Measurements from ENCODE around the gene ATAD5.

DNA sequence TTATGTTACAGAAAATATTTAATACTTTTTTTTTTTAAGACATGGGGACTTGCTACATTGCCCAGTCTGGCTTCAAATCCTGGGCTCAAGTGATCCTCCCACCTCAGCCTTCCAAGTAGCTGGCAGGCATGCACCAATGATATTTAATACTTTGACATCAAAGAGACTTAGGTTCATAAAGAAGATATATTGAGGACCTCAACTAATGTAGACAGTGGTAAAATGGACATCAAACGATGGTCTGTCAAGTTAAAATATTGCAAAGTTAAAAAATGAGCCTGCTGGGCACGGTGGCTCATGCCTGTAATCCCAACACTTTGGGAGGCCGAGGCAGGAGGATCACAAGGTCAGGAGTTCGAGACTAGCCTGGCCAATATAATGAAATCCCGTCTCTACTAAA lies 65.5 kb downstream of the ATAD5 start:
- TF ChIP-seq, protein P1, sequence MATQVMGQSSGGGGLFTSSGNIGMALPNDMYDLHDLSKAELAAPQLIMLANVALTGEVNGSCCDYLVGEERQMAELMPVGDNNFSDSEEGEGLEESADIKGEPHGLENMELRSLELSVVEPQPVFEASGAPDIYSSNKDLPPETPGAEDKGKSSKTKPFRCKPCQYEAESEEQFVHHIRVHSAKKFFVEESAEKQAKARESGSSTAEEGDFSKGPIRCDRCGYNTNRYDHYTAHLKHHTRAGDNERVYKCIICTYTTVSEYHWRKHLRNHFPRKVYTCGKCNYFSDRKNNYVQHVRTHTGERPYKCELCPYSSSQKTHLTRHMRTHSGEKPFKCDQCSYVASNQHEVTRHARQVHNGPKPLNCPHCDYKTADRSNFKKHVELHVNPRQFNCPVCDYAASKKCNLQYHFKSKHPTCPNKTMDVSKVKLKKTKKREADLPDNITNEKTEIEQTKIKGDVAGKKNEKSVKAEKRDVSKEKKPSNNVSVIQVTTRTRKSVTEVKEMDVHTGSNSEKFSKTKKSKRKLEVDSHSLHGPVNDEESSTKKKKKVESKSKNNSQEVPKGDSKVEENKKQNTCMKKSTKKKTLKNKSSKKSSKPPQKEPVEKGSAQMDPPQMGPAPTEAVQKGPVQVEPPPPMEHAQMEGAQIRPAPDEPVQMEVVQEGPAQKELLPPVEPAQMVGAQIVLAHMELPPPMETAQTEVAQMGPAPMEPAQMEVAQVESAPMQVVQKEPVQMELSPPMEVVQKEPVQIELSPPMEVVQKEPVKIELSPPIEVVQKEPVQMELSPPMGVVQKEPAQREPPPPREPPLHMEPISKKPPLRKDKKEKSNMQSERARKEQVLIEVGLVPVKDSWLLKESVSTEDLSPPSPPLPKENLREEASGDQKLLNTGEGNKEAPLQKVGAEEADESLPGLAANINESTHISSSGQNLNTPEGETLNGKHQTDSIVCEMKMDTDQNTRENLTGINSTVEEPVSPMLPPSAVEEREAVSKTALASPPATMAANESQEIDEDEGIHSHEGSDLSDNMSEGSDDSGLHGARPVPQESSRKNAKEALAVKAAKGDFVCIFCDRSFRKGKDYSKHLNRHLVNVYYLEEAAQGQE (IDR thresholded peaks at IDR 0.05; ENCODE audit: borderline replicate concordance), result no peak
- TF ChIP-seq, protein P2, sequence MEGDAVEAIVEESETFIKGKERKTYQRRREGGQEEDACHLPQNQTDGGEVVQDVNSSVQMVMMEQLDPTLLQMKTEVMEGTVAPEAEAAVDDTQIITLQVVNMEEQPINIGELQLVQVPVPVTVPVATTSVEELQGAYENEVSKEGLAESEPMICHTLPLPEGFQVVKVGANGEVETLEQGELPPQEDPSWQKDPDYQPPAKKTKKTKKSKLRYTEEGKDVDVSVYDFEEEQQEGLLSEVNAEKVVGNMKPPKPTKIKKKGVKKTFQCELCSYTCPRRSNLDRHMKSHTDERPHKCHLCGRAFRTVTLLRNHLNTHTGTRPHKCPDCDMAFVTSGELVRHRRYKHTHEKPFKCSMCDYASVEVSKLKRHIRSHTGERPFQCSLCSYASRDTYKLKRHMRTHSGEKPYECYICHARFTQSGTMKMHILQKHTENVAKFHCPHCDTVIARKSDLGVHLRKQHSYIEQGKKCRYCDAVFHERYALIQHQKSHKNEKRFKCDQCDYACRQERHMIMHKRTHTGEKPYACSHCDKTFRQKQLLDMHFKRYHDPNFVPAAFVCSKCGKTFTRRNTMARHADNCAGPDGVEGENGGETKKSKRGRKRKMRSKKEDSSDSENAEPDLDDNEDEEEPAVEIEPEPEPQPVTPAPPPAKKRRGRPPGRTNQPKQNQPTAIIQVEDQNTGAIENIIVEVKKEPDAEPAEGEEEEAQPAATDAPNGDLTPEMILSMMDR (IDR thresholded peaks at IDR 0.05; ENCODE audit: poor library complexity, severe bottlenecking), result no peak
- no peak for TF ChIP-seq TAF1 (IDR thresholded peaks at IDR 0.05; ENCODE audit: low read depth)
- TF ChIP-seq EP300 (conservative IDR thresholded peaks at IDR 0.05; ENCODE audit: poor library complexity, severe bottlenecking), result no peak
- no peak for TF ChIP-seq RAD21 (conservative IDR thresholded peaks at IDR 0.05)
- no peak for TF ChIP-seq EZH2 (IDR thresholded peaks at IDR 0.05; ENCODE audit: borderline replicate concordance, insufficient read depth, low read length, poor library complexity, severe bottlenecking)
- TF ChIP-seq MXI1 (conservative IDR thresholded peaks at IDR 0.05; ENCODE audit: poor library complexity, severe bottlenecking), result no peak

Measured in neural cell (in vitro differentiated cells).